HCT116 (cell line): ENCODE data around the gene HELLS. TPM values are rescaled to one million over a fixed set of nuclear protein-coding genes. Genes with fewer than 3 reads are reported as not detected.

Source experiments
- ATAC-seq: fragments of 200-7000 bp; cut with Tn5 transposase; 2 replicates; pipeline ENCODE4 v1.9.1; 2020; ENCODE audit warnings: mild to moderate bottlenecking, moderate library complexity
- BruUV-seq: library from RNA; stranded (reverse); fragments of 400-500 nt; replicated peaks from 2 replicates; lab custom pipeline; 2021; lab: Mats Ljungman, UMichigan
- CTCF ChIA-PET: fragments of 300-600 bp; sonication (Branson Sonifier 250); formaldehyde crosslinking; loops from one replicate; lab custom pipeline; 2021; ENCODE audit warnings: antibody characterized with exemption; lab: Charles Lee
- POLR2A ChIA-PET: fragments of 300-600, 350-600 bp; sonication (Branson Sonifier 250); formaldehyde crosslinking; loops from one replicate; lab custom pipeline; 2021; ENCODE audit warnings: antibody characterized with exemption; lab: Charles Lee
- RAD21 ChIA-PET, 2 experiments: fragments of 300-600 bp; sonication (Branson Sonifier 250); formaldehyde crosslinking; loops; one replicate each; lab custom pipeline; 2023; ENCODE audit warnings: low total read pairs in 2 of 2; ENCODE audit not compliant: uncharacterized antibody in 2 of 2, unreplicated experiment in 2 of 2, low non-redundant PET in 1 of 2; lab: Charles Lee
- DNase-seq: peaks from one replicate; pipeline ENCODE4 v3.0.0-alpha.2; 2010; ENCODE audit warnings: low read depth, low spot score
- H2AFZ ChIP-seq: fragments of 200-600 bp; shearing (Covaris generic), sonication (generic); 2 replicates; pipeline ENCODE4 v1.6.1; 2017; ENCODE audit warnings: low read depth, mixed run types, mixed read lengths, antibody characterized with exemption, low read length; ENCODE audit not compliant: poor library complexity, severe bottlenecking
- H3K27ac ChIP-seq: 2 replicates; pipeline ENCODE4 v1.5.1; 2012; ENCODE audit warnings: low read depth, low read length
- H3K27me3 ChIP-seq: fragments of 200-600 bp; sonication (generic); 2 replicates; pipeline ENCODE4 v1.6.1; 2016; ENCODE audit warnings: mixed run types, low read length, mixed read lengths; ENCODE audit not compliant: insufficient read depth
- H3K36me3 ChIP-seq, 2 experiments: fragments of 200-500 bp in 1 of 2; fragments of 200-600 bp in 1 of 2; sonication (Bioruptor generic) in 1 of 2; sonication (generic) in 1 of 2; 2 replicates each; pipeline versions ENCODE4 v1.5.1 to v1.6.1; 2014 to 2016; ENCODE audit warnings: low read length in 2 of 2, inconsistent platforms in 1 of 2, mixed read lengths in 1 of 2, mixed run types in 1 of 2; ENCODE audit not compliant: insufficient read depth in 2 of 2, control insufficient read depth in 1 of 2
- H3K4me1 ChIP-seq, 2 experiments: fragments of 200-600 bp in 1 of 2; sonication (generic) in 1 of 2; 2 replicates each; pipeline versions ENCODE4 v1.5.1 to v1.6.1; 2012 to 2017; ENCODE audit warnings: low read length in 2 of 2, inconsistent platforms in 1 of 2, mild to moderate bottlenecking in 1 of 2, mixed read lengths in 1 of 2, mixed run types in 1 of 2, moderate library complexity in 1 of 2; ENCODE audit not compliant: insufficient read depth in 2 of 2, control insufficient read depth in 1 of 2
- H3K4me2 ChIP-seq: fragments of 200-600 bp; sonication (generic); 2 replicates; pipeline ENCODE4 v1.6.1; 2017; ENCODE audit warnings: mixed run types, low read length, mixed read lengths
- H3K4me3 ChIP-seq, 2 experiments: fragments of 200-600 bp in 1 of 2; sonication (generic) in 1 of 2; replicated peaks in 1 of 2; 2 replicates each; pipeline ENCODE4 v1.5.1; 2011 to 2016; ENCODE audit warnings: low read length in 2 of 2, control low read depth in 1 of 2, low read depth in 1 of 2, mild to moderate bottlenecking in 1 of 2, mixed read lengths in 1 of 2, mixed run types in 1 of 2
- H3K79me2 ChIP-seq: fragments of 200-600 bp; sonication (generic); 2 replicates; pipeline ENCODE4 v1.6.1; 2017; ENCODE audit warnings: mild to moderate bottlenecking, mixed run types, low read length, moderate library complexity, mixed read lengths; ENCODE audit not compliant: insufficient read depth
- H3K9ac ChIP-seq: fragments of 200-600 bp; sonication (generic); 2 replicates; pipeline ENCODE4 v1.6.1; 2016; ENCODE audit warnings: low read length, mixed read lengths
- H3K9me2 ChIP-seq: fragments of 200-600 bp; sonication (generic), shearing (Covaris generic); 2 replicates; pipeline ENCODE4 v1.6.1; 2017; ENCODE audit warnings: mixed run types, mild to moderate bottlenecking, moderate library complexity; ENCODE audit not compliant: insufficient read depth
- H3K9me3 ChIP-seq, 2 experiments: fragments of 200-500 bp in 1 of 2; fragments of 200-600 bp in 1 of 2; sonication (Bioruptor generic) in 1 of 2; sonication (generic) in 1 of 2; 2 replicates each; pipeline ENCODE4 v1.6.1; 2014 to 2017; ENCODE audit warnings: low read length in 2 of 2, mixed read lengths in 2 of 2, inconsistent platforms in 1 of 2, low read depth in 1 of 2, mild to moderate bottlenecking in 1 of 2, mixed run types in 1 of 2, moderate library complexity in 1 of 2; ENCODE audit not compliant: control insufficient read depth in 1 of 2, insufficient read depth in 1 of 2
- H4K20me1 ChIP-seq: fragments of 200-600 bp; sonication (generic), shearing (Covaris generic); 2 replicates; pipeline ENCODE4 v1.6.1; 2017; ENCODE audit warnings: mixed run types, mild to moderate bottlenecking, moderate library complexity; ENCODE audit not compliant: insufficient read depth
- CBX3 ChIP-seq: IDR thresholded peaks from 2 replicates; pipeline ENCODE4 v1.6.1; 2012; ENCODE audit warnings: low read depth
- CEBPB ChIP-seq: IDR thresholded peaks from 2 replicates; pipeline ENCODE4 v1.6.1; 2012; ENCODE audit warnings: low read depth
- EGR1 ChIP-seq: IDR thresholded peaks from 2 replicates; pipeline ENCODE4 v1.6.1; 2012; ENCODE audit warnings: low read depth
- EZH2 ChIP-seq: fragments of 200-600 bp; sonication (generic); IDR thresholded peaks from 2 replicates; pipeline ENCODE4 v1.6.1; 2017; ENCODE audit warnings: antibody characterized with exemption, mixed run types
- EZH2phosphoT487 ChIP-seq: fragments of 200-600 bp; IDR thresholded peaks from 2 replicates; pipeline ENCODE4 v1.6.1; 2018; ENCODE audit warnings: antibody characterized with exemption, borderline replicate concordance
- JUND ChIP-seq: IDR thresholded peaks from 2 replicates; pipeline ENCODE4 v1.6.1; 2012
- POLR2A ChIP-seq: IDR thresholded peaks from 2 replicates; pipeline ENCODE4 v1.7.0; 2011; ENCODE audit warnings: borderline replicate concordance; ENCODE audit not compliant: insufficient read depth, insufficient read length; ENCODE audit errors: extremely low read depth
- POLR2AphosphoS5 ChIP-seq: IDR thresholded peaks from 2 replicates; pipeline ENCODE4 v1.6.1; 2011; ENCODE audit warnings: mild to moderate bottlenecking, low read depth, low read length, moderate library complexity
- RAD21 ChIP-seq: IDR thresholded peaks from 2 replicates; pipeline ENCODE4 v1.6.1; 2012; ENCODE audit warnings: low read depth, mild to moderate bottlenecking
- SP1 ChIP-seq: IDR thresholded peaks from 2 replicates; pipeline ENCODE4 v1.6.1; 2012; ENCODE audit warnings: low read depth
- SRF ChIP-seq: IDR thresholded peaks from 2 replicates; pipeline ENCODE4 v1.6.1; 2012; ENCODE audit warnings: low read depth
- TCF7L2 ChIP-seq: IDR thresholded peaks from 2 replicates; pipeline ENCODE4 v1.7.0; 2011; ENCODE audit warnings: borderline replicate concordance, inconsistent platforms; ENCODE audit not compliant: insufficient read depth, insufficient read length; ENCODE audit errors: extremely low read depth
- YY1 ChIP-seq: IDR thresholded peaks from 2 replicates; pipeline ENCODE4 v1.6.1; 2011; ENCODE audit warnings: low read length, low read depth, moderate library complexity, mild to moderate bottlenecking; ENCODE audit not compliant: insufficient replicate concordance; ENCODE audit errors: extremely low read depth
- ZFX ChIP-seq: fragments of 450-650 bp; IDR thresholded peaks from 2 replicates; pipeline ENCODE4 v1.6.1; 2017
- ZNF274 ChIP-seq: fragments of 200-500 bp; sonication (Bioruptor generic); IDR thresholded peaks from 2 replicates; pipeline ENCODE4 v1.6.1; 2014; ENCODE audit warnings: mild to moderate bottlenecking, low read depth, low read length, inconsistent platforms
- intact Hi-C: fragments of 100-400 bp; cut with micrococcal nuclease; formaldehyde crosslinking; loops from 2 replicates; pipeline ENCODE4 v1.10.0; 2022
- total RNA-seq: library from RNA; stranded (reverse); gene quantifications from one replicate; pipeline ENCODE4 v1.2.1, GENCODE V29; 2021; ENCODE audit not compliant: unreplicated experiment
- TF ChIP-seq, protein P1 (sequence below): IDR thresholded peaks from 2 replicates; pipeline ENCODE4 v1.6.1; 2012; ENCODE audit warnings: low read depth
- TF ChIP-seq, protein P2 (sequence below): IDR thresholded peaks from 2 replicates; pipeline ENCODE4 v1.6.1; 2012
- TF ChIP-seq, protein P3 (sequence below): IDR thresholded peaks from 2 replicates; pipeline ENCODE4 v1.6.1; 2011; ENCODE audit warnings: mild to moderate bottlenecking, low read length, moderate library complexity; ENCODE audit not compliant: insufficient replicate concordance; ENCODE audit errors: extremely low read depth

HELLS gene
- total RNA-seq, 1 experiment from 2014 or later, result 134 TPM

DNA sequence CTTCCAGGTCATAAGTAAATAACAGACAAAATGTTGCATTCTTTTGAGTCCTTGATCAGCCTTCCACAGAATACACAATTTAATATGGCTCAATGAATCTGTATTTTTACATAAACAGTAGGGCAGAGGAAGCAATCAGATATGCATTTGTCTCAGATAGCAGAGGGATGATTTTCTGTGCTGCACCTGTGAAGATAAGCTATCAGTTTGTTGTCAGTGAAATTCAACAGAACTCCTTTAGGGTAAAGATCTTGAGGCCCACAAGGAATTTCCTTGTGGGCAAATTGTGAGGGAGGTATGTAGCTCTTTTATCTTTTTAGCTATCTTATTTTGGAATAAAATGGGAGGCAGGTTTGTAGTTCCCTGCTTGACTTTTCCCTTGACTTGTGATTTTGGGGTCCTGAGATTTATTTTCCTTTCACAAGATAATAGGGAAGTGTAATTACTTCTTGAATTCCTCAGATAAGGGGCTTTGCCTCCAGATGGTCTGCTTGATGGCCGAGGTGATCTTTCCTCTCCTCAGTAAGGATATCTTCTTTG lies 77.1 kb downstream of the HELLS start:
- no peak overlapping the region for H2AFZ ChIP-seq
- CTCF ChIA-PET, result no interaction called here
- TF ChIP-seq SP1 (no peak), JUND (no peak), EZH2 (no peak), POLR2AphosphoS5 (no peak), YY1 (no peak), RAD21 (no peak), EGR1 (no peak), SRF (no peak), ZFX (no peak), POLR2A (no peak), CBX3 (no peak), TCF7L2 (no peak), CEBPB (no peak), ZNF274 (no peak), EZH2phosphoT487 (no peak)
- TF ChIP-seq, protein P1, sequence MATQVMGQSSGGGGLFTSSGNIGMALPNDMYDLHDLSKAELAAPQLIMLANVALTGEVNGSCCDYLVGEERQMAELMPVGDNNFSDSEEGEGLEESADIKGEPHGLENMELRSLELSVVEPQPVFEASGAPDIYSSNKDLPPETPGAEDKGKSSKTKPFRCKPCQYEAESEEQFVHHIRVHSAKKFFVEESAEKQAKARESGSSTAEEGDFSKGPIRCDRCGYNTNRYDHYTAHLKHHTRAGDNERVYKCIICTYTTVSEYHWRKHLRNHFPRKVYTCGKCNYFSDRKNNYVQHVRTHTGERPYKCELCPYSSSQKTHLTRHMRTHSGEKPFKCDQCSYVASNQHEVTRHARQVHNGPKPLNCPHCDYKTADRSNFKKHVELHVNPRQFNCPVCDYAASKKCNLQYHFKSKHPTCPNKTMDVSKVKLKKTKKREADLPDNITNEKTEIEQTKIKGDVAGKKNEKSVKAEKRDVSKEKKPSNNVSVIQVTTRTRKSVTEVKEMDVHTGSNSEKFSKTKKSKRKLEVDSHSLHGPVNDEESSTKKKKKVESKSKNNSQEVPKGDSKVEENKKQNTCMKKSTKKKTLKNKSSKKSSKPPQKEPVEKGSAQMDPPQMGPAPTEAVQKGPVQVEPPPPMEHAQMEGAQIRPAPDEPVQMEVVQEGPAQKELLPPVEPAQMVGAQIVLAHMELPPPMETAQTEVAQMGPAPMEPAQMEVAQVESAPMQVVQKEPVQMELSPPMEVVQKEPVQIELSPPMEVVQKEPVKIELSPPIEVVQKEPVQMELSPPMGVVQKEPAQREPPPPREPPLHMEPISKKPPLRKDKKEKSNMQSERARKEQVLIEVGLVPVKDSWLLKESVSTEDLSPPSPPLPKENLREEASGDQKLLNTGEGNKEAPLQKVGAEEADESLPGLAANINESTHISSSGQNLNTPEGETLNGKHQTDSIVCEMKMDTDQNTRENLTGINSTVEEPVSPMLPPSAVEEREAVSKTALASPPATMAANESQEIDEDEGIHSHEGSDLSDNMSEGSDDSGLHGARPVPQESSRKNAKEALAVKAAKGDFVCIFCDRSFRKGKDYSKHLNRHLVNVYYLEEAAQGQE, result no peak
- TF ChIP-seq, protein P2, sequence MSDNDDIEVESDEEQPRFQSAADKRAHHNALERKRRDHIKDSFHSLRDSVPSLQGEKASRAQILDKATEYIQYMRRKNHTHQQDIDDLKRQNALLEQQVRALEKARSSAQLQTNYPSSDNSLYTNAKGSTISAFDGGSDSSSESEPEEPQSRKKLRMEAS, result no peak
- TF ChIP-seq, protein P3, sequence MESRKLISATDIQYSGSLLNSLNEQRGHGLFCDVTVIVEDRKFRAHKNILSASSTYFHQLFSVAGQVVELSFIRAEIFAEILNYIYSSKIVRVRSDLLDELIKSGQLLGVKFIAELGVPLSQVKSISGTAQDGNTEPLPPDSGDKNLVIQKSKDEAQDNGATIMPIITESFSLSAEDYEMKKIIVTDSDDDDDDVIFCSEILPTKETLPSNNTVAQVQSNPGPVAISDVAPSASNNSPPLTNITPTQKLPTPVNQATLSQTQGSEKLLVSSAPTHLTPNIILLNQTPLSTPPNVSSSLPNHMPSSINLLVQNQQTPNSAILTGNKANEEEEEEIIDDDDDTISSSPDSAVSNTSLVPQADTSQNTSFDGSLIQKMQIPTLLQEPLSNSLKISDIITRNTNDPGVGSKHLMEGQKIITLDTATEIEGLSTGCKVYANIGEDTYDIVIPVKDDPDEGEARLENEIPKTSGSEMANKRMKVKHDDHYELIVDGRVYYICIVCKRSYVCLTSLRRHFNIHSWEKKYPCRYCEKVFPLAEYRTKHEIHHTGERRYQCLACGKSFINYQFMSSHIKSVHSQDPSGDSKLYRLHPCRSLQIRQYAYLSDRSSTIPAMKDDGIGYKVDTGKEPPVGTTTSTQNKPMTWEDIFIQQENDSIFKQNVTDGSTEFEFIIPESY, result no peak
- TF ChIP-seq, all 23 proteins: peak for 0
- no peaks in the 10 kb centered on the region for H3K27me3 ChIP-seq
- H3K27ac ChIP-seq, result no peak overlapping the region
- ChIA-PET RAD21 (no interaction called here), POLR2A (no interaction called here)
- no peaks in the 10 kb centered on the region for H4K20me1 ChIP-seq
- no peaks in the 10 kb centered on the region for H3K36me3 ChIP-seq
- H3K4me2 ChIP-seq, result no peak overlapping the region
- no peak overlapping the region for H3K9ac ChIP-seq
- no TSS peak for BruUV-seq
- H3K9me3 ChIP-seq, result no peaks in the 10 kb centered on the region
- H3K9me2 ChIP-seq, result no peaks in the 10 kb centered on the region
- intact Hi-C loops, result loop anchor here (10.0 kb wide), 1 partner anchor 742 kb away; no protein-coding TSS in a partner anchor
- no peak overlapping the region for H3K4me3 ChIP-seq
- DNase-seq (no peak), ATAC-seq (no peak)
- no peaks in the 10 kb centered on the region for H3K4me1 ChIP-seq
- H3K79me2 ChIP-seq, result no peaks in the 10 kb centered on the region
